ENCODE data around the gene TMEM9. TPM values are rescaled to one million over a fixed set of nuclear protein-coding genes. Genes with fewer than 3 reads are reported as not detected.

The TMEM9 gene
- total and polyA plus RNA-seq, 10 donors, result 21.5 to 50.3 (median 34.7) TPM

DNA sequence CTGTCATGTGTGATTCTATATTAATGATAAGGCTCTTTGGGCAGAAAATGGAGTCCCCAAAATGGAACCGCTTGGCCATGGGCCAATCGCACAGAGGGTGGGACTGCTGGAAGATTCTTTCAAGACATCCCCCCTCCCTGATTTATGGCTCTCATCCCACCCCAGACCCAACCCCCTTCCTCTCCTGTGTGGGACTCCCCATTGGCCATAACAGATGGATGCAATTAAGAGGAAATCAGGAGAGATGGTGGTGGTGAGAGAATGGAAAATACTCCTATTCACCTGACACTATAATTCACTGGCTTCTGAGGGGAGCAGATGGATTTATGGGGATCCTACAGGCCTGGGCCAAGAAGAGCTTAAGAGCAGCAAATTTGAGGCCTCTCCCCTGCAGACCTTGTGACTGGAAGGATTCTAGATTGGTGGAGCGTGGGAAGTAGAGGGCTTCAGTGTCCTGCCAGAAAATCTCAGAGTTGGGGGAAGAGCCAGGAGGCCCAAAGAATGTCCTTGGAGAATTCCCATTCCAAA is 38.1 kb upstream of the TMEM9 start:
- no peaks in the 10 kb centered on the region for H3K36me3 ChIP-seq
- H3K9me3 ChIP-seq, result no peaks in the 10 kb centered on the region
- no peak overlapping the region for H3K27ac ChIP-seq
- intact Hi-C loops (cut with DNase I; ENCODE audit: low total_unique reads), result no loop called here
- TF ChIP-seq POLR2AphosphoS5 (IDR thresholded peaks at IDR 0.05) (no peak), POLR2A (IDR thresholded peaks at IDR 0.05) (no peak)
- TF ChIP-seq, protein P1, sequence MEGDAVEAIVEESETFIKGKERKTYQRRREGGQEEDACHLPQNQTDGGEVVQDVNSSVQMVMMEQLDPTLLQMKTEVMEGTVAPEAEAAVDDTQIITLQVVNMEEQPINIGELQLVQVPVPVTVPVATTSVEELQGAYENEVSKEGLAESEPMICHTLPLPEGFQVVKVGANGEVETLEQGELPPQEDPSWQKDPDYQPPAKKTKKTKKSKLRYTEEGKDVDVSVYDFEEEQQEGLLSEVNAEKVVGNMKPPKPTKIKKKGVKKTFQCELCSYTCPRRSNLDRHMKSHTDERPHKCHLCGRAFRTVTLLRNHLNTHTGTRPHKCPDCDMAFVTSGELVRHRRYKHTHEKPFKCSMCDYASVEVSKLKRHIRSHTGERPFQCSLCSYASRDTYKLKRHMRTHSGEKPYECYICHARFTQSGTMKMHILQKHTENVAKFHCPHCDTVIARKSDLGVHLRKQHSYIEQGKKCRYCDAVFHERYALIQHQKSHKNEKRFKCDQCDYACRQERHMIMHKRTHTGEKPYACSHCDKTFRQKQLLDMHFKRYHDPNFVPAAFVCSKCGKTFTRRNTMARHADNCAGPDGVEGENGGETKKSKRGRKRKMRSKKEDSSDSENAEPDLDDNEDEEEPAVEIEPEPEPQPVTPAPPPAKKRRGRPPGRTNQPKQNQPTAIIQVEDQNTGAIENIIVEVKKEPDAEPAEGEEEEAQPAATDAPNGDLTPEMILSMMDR (IDR thresholded peaks at IDR 0.05 in 8 of 11, conservative IDR thresholded peaks at IDR 0.05 in 3 of 11), result no peak
- no peaks in the 10 kb centered on the region for H3K4me1 ChIP-seq
- no peak overlapping the region for H3K4me3 ChIP-seq
- 80 to 93% (median 91%) methylated on average over 3 of the region's 3 CpGs for WGBS, 5 donors
- DNase-seq, result peak; percentile 2
- H3K27me3 ChIP-seq (replicated peaks in 1 of 7), result peaks cover 0 to 20% (median 5%) of the 10 kb centered on the region in 7 donors

DNA sequence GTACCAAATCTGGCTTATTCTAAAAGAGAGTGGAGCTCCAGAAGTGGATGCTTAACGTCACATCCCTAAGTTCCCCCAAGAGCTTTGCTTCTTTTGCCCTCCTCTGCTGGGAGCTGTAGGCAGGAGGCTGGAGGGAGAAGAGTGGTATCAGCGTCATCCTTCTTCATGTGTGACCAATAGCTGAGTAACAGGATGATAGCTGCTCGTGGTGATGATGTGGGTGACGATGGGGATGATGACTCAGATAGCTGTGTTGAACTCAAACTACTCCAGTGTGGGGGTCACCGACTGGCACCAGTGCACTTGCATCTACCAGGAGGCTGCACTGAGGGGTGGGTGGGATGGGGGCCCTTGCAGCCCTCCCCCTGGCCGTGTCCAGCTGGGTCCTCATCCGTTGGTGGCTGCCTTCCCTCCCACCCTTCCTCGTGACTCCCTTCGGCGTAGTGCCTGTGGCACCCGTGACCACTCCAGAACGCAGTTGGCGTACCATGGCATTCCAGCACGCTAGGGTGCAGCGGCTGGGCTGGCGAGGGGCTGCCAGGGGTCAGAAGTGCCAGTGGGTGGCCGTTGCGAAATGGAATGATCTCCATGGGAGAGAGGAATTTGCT is 37.5 kb upstream of the TMEM9 start:
- intact Hi-C loops (cut with DNase I; ENCODE audit: low total_unique reads), result no loop called here
- Histone ChIP-seq H3K4me1 (no peaks in the 10 kb centered on the region), H3K36me3 (no peaks in the 10 kb centered on the region), H3K27ac (no peak overlapping the region), H3K9me3 (no peaks in the 10 kb centered on the region), H3K27me3 (replicated peaks in 1 of 7) (peaks cover 0 to 20% (median 5%) of the 10 kb centered on the region in 7 donors), H3K4me3 (no peak overlapping the region)
- 70 to 81% (median 79%) methylated on average over 15 to 18 of the region's 18 CpGs for WGBS, 5 donors
- TF ChIP-seq POLR2A (IDR thresholded peaks at IDR 0.05) (no peak), POLR2AphosphoS5 (IDR thresholded peaks at IDR 0.05) (no peak)
- TF ChIP-seq, protein P1 (IDR thresholded peaks at IDR 0.05 in 8 of 11, conservative IDR thresholded peaks at IDR 0.05 in 3 of 11), result no peak
- peak; percentile 38 for DNase-seq

DNA sequence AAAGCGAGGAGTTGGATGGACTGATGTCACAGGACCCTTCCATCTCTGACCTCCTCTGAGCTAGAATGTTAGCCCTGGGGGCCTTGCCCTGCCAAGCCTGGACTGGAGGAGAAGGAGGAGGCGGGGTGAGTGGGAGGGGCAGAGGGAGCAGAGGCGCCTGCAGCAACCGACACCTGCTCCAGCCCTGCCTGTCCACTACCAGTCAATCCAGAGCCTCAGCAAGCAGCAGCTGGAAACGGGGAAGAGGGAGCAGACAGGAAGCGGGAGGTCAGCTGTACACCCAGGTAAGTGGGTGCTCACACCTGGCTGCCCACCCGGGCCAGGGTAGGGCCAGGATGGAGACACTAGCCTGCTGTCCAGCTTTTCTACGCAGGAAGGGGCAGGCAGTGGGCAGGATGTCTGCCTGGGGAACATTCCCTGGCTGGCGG is 36.4 kb upstream of the TMEM9 start, which contains the start of gene IGFN1:
IGFN1 (plus strand) TSS at position 201 of the 428 bp plus-strand sequence. CDS start 2,470 bp downstream, outside the sequence.
- Histone ChIP-seq H3K9me3 (no peaks in the 10 kb centered on the region), H3K4me1 (no peaks in the 10 kb centered on the region), H3K27ac (no peak within 1 kb of the TSS), H3K27me3 (replicated peaks in 1 of 7) (peaks cover 0 to 20% (median 5%) of the 10 kb centered on the region in 7 donors), H3K4me3 (no peak within 1 kb of the TSS), H3K36me3 (no peaks in the 10 kb centered on the region)
- intact Hi-C loops (cut with DNase I; ENCODE audit: low total_unique reads), result no loop called here
- TF ChIP-seq POLR2A (IDR thresholded peaks at IDR 0.05) (no peak), POLR2AphosphoS5 (IDR thresholded peaks at IDR 0.05) (no peak)
- TF ChIP-seq, protein P1 (IDR thresholded peaks at IDR 0.05 in 8 of 11, conservative IDR thresholded peaks at IDR 0.05 in 3 of 11), result no peak
- DNase-seq, result peak; percentile 56
- 51 to 63% (median 55%) methylated on average over 8 to 9 of the region's 9 CpGs for WGBS, 5 donors

DNA sequence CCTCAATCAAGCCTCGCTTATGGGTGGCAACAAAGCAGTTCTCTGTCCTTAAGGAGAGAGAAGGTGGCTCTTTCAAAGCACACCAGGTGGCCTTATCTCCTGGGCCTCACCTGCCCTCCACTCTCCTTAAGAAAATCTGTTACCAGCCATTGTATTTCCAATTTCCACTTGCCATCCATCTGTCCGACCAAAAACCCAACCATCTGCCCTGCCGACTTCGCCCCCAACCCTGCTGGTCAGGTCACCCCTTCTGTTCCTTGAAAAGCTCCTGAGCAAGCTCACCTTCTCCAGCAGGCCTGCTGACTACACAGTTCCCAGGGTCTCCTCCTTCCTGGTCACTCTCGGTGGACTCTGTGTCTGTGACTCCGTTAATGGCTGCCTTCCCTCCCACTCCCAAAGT is 35.7 kb upstream of the TMEM9 start:
- intact Hi-C loops (cut with DNase I; ENCODE audit: low total_unique reads), result no loop called here
- H3K27me3 ChIP-seq (replicated peaks in 1 of 7), result peaks cover 0 to 20% (median 5%) of the 10 kb centered on the region in 7 donors
- no peaks in the 10 kb centered on the region for H3K4me1 ChIP-seq
- no peaks in the 10 kb centered on the region for H3K36me3 ChIP-seq
- peak; percentile 48 for DNase-seq
- TF ChIP-seq, protein P1 (IDR thresholded peaks at IDR 0.05 in 8 of 11, conservative IDR thresholded peaks at IDR 0.05 in 3 of 11), result no peak
- TF ChIP-seq POLR2AphosphoS5 (IDR thresholded peaks at IDR 0.05) (no peak), POLR2A (IDR thresholded peaks at IDR 0.05) (no peak)
- H3K4me3 ChIP-seq, result no peak overlapping the region
- H3K9me3 ChIP-seq, result no peaks in the 10 kb centered on the region
- H3K27ac ChIP-seq, result no peak overlapping the region
- 71 to 95% (median 86%) methylated on average over 6 of the region's 6 CpGs for WGBS, 5 donors
